Stromal cell of bone marrow (primary cell): ENCODE results near the gene SCGB3A1.

Experiments
- DNase-seq: peaks from one replicate; pipeline ENCODE4 v3.0.0-alpha.2; 2012; ENCODE audit warnings: low read depth

SCGB3A1 gene

DNA sequence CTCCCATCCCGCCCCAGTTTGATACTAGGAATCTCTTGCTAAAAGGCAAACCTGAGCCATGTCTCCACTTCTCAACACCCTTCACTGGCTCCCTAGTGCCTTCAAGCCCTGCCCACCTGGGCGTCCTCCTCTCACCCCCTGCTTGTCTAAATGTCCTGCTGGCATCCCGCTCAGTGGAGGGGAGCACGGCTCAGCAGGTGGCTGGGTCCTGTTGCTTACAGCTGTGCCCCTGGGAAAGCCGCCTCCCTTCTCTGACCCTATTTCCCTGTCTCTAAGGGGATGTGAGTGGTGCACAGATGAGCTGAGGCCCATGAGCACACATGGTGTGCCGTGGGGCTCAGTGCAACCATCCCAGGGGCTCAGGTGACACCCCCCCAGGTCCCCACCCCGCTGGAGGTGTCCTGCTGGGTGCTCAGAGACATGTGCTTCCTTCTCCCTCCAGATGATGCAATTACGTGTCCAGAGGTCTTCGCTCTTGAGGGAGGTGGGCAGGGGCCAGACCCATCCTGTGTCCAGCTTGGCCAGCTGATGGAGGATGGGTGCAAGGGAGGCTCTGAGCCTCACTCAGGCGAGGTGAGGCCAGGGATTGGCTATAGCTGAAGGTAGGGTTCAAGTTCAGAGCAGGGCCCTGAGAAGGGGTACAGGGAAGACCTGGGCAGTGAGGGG is 34.0 kb upstream of the SCGB3A1 start:
- DNase-seq, result no peak

DNA sequence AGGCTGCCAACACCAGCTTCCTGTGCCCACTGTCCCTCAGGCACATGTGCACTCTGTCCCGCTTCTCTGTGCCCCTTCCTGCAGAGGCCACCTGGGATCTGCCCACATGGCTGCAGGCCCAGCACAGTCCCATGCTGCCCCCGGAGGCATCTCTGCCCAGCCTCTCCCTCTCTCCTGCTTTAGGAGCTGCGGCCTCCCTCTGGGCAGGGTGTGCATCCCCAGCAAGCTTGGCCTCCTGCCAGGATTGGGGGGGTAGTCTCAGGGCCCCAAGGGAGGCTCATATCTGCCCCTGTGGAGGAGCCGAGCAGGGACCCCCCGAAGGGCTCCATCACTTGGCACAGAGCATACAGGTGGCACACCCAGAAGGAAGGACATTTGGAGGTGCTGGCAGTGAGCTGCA is 33.3 kb upstream of the SCGB3A1 start:
- no peak for DNase-seq

DNA sequence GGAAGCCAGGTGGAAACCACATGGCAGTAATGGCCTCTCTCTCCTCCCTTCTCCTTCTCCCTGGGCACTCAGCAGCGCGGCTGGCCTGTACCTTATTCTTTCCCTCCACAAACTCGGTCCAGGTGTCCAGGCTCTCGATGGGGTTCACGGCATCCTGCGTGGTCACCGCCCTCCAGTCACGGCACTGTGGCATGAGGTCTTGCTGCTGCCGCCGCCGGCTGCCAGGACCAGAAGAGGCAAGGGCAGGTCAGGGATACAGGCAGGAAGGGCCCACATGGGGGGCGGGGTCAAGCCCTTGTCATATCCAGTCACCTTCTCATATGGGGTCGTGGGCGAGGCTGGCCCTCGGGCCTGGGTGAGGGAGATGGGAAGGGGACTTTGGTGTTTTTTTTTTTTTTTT is 32.5 kb upstream of the SCGB3A1 start:
- DNase-seq, result no peak

DNA sequence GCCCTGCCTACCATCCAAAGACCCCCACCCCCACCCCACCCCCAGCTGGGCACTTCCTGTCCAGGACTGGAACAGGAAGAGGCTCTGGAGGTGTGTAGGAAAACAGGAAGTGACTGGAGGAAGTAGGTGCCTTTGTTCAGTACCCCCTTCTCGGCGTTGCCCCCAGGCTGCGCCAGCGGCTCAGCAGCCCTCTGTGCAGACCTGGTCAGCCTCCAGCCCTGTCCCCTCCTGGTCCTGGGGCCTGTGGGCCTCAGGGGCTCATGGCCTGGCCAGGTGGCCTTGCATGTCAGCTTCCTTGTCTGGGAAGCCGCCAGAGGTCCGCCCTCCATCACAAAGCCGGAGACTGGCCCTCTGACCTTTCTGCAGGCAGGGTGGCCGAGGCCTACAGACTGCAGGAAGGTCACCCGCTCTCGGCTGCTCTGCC is 32.1 kb upstream of the SCGB3A1 start:
- DNase-seq, result no peak

DNA sequence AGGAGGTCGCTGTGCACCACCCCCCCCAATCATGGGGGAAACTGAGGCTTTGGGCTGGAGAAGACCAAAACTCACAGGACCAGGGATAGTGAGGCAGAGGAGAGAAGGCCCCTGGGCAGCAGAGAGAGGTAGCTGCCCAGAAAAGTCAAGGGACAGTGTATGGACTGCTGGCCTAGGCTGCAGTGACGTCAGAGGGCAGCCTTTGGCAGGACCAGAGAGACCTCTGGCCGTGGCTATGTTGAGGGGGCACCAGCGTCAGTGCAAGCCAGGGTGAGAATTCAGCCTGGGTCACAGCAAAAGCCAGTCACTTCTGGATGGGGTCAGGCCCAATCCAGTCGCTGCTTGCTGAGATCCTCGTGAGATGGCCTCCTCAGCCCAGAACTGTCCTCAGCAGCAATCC is 31.6 kb upstream of the SCGB3A1 start:
- no peak for DNase-seq

DNA sequence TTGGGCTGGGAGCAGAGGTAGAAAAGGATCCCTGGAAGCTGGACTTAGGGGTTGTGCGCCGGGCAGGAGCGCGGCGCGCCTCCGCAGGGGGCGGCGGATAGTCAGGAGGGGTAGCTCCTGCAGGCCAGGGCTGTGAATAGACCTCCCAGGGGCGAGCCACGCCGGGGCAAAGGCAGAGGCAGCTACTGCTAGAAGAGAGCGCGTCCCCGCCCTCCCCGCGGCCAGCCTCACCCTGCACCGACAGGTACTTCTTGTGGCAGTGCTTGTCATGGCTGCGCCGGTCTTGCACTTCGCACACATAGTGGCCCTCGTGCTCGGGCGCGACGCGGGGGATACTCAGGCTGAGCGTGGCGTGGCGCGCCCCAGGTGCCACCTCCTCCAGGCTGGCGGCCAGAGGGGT is 30.0 kb upstream of the SCGB3A1 start:
- no peak for DNase-seq

DNA sequence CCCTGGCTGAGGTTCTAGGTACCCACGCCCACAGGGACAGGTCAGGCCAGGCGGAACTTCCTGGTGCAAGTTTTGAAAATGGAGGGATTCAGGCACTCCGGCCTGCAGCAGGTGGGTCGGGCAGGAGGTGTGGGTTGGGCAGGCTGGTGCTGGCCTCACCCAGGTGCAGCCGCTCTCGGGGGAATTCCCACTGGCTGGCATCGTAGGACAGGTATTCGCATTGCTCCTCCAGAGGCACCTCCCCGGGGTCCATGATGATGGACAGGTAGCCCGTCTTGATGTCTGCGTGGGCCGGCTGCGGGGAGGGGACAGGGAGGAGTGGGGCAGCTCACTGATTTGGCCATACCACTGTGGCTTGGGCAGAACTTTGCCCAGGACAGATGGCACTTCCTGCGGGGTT is 28.7 kb upstream of the SCGB3A1 start:
- DNase-seq, result no peak

DNA sequence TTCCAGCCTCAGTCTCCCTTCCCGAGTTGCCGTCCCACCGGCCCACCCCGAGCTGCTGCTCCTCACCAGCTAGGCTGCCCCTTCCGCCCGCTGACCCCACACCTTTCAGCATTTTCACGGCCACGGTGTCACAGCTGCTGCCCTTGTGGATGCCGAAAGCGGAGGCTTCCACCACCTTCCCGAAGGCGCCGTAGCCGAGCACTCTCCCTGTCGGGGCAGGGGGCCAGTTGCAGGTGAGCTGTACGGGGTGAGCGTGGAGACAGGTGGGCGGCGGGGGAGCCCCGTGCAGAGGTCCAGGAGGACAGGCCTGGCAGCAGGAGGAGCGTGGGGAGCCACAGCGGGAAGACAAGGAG is 28.2 kb upstream of the SCGB3A1 start:
- DNase-seq, result no peak

DNA sequence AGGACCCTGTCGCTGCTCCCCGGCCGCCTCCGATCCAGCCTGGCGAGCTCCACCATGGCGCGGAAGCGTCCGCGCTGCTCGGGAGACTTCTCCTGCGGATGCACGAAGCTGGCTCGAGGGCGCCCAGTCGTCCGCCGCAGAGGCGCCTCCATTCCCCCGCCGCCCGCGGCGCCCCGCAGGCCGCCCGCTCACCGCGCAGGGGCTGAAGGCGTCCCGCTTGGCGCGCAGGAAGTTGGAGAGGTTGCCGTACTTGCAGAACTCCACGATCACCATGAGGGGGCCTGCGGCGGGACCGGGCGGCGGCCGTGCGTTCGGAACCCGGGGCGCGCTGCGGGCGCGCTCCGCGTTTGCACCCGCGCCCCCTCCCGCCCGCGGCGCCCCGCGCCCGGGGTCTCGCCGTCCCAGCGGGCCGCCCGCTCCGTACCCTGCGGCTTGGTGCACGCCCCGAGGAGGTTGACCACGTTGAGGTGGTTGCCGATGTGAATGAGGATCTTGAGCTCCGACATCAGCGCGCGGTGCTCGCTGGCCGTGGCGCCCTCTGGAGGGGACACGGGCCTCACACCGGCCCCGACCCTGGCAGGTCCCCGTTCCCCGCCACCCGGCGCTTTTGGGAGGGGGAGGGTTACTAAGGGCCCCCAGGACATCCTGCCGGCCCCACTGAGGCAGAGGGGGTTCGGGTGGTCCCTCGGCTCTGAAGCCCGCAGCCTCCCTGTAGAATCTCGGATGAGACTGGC is 27.7 kb upstream of the SCGB3A1 start:
- peak; percentile 12 for DNase-seq

DNA sequence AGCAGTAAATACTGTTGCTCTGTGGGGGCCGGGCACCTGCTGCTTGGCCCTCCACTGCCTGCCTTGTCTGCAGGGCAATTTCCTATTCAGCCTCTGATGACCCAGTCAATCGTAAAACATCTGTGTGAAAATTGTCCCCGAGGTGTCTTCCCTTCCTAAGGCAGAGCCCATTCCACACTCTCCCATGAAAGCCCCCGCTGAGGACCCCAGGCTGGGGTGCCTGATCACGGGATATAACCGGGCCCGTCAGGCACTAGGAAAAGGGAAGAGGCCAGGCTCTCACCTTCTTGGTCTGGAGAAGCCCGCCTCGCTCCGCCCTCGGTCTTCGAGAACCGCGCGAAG is 27.2 kb upstream of the SCGB3A1 start:
- DNase-seq, result no peak

DNA sequence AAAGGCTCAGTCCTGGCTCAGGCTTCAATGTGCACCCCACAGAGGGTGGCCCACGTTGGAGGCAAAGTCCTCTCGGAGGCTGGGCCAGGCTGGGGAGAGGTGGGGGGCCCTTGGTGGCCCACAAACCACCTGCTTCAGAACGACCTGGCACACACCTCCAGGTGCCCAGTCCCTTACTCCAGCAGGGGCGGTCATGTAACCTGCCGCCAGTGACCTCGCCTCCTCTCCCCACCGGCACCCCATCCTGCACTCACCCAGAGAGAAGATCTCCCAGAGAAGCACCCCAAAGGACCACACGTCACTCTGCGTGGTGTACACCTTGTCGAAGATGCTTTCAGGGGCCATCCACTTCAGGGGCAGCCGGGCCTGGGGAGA is 22.5 kb upstream of the SCGB3A1 start:
- DNase-seq, result no peak

DNA sequence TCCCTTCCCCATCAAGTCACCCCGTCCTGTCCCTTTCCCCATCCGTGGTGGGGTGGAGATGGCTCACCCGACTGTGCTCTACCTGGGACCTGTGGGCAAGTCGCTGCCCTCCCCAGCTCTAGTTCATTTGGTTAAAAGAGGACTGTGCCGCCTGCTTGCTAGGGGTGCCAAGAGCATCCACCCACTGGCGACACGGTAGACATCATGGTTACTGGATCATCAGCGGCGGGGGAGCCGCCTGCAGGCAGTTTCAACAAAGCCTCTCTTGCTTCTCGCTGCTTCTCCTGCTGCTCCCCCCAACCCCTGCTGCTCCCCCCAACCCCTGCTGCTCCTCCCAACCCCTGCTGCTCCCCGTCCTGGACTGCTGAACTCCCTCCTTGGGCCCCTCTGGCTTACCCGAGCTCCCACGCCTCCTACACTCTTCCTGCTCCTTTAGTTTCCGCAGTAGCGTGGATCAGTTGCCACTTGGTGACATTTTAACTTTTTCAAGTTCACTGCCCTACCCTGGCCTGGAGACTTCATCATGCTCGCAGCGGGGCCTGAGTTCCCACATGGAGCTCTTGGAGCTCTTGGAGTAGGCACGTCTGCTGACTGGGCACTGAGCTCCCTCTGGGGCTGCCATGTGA is 22.0 kb upstream of the SCGB3A1 start:
- no peak for DNase-seq

DNA sequence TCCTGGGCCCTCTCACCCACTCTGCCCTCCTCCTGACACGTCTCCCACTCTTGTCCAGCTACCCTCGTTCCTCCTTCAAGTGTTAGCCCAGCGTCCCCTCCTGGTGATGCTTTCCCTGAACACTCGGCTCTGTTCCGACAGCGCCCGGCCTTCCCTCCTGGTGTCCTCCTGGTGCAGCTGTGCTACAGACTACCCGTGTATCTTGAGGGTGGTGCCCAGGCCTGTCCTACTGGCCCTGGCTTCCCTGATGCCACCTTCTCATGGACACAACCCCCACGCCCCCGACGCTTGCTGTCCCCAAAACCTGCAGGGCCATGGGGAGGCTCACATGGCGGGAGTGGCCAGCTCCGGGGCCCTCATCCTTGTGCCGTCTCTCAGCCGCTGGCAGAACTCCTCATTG is 21.4 kb upstream of the SCGB3A1 start:
- no peak for DNase-seq

DNA sequence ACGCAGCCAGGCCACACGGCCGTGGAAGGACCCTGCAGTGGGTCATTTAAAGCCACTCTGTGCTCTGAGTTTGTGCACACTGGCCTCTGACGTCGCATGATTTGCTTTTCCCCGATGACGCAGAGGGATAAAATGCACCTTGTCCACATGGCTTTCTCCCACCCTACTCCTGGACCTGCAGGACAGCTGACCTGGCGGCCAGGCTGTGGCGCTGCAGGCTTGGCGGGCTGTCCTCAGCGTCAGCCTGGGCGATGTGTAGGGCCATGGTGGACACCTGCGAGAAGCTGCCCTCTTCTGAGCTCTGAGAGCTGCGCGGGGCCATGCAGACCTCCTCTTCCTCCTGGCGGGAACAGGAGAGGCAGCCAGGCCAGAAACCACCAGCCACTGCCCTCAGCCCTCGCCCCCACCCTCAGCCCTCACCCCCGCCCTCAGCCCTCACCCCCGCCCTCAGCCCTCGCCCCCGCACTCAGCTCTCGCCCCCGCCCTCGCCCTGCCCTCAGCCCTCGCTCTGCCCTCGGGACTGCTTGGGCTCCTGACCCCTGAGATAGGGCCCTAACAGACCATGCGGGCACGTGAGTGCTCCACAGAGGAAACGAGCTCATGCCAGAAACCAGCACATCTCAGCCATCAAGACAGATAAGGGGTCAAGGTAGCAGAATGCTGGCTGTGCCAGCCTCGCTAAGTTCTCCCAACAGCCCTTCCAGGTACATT is 20.0 kb upstream of the SCGB3A1 start:
- no peak for DNase-seq

DNA sequence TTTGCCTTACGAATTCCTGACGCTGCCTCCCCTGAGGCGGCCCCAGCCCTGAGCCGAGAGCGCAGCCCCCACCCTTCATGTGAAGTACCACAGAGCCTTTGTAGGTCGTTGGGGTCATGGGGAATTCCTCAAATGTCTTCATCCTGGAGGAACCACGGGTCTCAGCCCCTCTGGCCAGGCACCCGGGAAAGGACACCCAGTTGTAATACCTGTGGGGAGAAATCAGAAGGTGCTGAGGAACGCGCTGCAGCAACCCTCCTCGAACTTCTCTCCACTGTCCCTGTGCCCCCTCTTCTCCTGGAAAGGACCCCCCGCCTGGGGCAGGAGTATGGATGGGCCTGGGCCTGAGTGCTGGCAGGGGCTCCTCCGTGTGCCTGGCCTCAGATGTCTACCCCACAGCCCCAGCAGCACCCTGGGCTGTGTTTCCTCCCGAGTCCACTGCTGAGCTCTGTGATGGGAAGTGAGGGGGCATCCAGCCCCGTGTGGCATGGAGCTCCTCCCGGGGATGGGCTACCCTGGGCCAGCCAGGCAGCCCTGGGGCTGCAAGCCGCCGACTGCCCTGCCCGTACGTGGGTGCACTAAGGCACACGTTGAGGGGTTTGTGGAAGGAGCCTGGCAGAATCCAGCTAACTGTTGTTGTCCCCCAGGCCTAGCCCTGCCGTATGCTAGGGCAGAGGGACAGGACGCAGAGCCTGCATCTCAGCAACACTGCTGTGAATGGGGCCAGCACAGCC is 18.7 kb upstream of the SCGB3A1 start:
- DNase-seq, result no peak

DNA sequence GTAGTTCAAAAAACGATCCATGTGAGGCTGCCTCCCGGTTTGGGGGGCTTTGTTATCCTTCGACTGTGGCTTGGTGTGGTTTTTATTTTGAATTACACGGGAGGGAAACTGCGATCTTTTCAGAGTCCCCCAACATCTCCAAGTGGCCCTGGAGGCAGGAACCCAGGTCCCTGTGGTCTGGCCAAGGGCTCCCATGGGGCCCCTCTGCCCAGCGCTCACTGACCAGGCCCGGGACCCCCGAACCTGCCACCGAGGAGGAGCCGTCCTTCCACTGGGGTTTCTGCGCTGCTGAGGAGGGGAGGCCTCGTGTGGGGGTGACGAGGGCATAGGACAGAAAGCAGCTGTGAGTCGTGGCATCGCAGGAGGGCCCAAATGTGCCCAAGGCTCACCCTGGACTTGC is 18.1 kb upstream of the SCGB3A1 start:
- DNase-seq, result no peak

DNA sequence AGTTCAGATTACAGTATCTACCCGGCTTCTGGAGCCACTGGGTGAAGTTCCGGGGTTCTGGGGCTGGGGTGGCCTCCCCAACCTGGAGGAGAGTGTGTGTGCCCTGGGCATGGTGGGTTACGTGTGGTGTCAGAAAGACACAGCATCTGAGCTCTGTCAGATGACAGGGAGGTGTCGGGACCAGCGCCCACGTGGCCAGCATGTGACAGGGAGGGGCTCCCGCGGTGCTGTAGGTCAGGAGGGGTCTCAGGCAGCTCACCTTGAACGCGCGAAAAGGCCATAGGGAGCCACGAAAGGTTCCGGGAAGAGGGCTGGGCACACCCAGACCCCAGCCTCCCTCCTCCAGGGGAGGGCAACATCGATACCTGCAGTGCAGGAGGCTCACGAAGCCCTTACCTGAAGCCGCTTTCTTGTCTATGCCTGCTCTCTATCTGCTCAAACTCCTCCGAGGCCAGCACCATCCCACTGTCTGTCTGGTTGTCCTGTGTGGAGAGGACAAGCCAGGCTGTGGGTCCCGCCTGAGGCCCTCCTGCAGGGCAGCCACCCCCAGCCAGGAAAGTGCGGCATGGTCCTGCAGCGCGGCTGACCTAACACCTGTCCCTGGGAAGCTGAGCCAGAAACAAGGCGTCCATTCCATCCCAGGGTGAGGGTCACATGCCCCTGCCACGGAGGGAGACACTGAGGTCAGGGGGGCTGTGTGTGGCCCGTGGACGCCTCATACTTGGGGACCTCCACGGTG is 17.4 kb upstream of the SCGB3A1 start:
- no peak for DNase-seq

DNA sequence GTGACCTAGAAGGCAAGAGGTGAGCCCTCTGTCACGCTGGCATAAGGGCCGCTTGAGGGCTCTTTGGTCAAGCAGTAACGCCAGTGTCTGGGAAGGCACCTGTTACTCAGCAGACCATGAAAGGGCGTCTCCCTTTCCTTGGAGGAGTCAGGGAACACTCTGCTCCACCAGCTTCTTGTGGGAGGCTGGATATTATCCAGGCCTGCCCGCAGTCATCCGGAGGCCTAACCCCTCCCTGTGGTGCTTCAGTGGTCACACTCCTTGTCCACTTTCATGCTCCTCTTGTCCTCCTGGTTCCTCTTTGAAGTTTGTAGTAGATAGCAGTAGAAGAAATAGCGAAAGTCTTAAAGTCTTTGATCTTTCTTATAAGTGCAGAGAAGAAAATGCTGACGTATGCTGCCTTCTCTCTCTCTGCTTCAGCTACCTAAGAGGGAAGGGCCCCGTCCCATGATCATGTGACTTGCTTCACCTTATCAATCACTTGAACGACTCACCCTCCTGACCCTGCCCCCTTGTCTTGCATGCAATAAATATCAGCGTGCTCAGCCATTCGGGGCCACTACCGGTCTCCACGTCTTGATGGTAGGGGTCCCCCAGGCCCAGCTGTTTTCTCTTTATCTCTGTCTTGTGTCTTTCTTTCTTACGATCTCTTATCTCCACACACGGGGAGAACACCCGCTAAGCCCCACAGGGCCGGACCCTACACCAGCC is 16.7 kb upstream of the SCGB3A1 start:
- no peak for DNase-seq

DNA sequence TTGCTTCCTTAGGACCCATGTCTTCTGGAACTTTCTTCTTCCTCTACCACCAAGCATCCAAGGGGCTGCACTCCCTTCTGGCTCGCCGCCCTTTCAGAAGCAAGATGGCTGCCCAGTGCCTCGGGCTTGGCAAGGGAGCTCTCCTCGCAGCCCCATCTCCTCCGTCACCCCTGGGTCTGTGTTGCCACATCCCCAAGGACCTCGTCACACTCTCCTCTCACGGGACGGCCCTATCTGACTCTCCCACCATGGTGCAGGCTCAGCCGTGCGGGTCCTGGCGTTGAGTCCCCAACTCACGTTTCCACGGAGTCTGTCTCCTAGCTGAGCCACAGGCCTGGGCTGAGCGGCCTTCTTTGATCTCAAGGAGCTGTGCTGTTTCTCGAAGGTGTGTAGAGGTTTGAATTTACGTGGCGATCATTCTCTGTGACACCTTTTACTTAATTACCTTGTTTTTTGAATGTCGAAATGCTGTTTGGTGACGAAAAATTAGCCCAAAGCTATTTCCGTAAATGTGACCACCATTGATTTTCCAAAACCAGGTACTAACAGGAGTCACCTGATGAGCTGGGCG is 15.0 kb upstream of the SCGB3A1 start:
- DNase-seq, result no peak

DNA sequence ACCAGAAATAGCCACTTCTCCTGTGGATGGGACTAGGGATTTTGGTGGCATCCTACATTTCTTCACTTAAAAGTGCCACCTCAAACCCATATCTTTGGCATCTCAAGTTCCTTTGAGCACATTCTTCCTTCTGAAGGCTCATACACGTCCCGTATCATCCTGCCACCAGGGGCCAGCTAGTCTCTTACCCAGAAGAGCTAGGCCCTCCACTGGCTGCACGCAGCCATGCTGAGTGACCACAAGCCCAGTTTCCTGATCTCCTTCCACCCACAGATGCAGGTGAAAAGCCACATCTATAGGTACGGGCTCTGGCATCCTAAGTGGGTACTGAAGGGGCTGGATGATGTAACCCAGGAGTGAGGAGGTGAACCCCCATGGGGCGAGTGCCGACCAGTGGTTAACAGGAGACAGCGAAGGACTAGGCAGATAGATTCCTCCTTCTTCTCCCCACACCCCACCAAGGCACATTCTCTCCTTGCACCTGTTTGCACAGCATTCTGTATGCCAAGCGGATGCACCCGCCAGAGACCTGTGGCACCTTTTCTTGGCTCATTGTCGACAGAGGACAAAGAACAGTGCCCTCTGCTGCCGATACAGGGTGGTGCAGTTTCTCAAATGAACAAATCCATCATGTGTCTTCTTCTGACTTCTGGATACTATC is 14.4 kb upstream of the SCGB3A1 start:
- DNase-seq, result peak; percentile 20
